Stimulated activated memory B cell treated with anti-CD40 and anti-IgM and Interleukin-4, amounts not matched to agents 10 μg/mL and 1 μg/mL and 100 μg/mL, for 72 hours (primary cell): ENCODE results near the gene ADAM10.
"Not testable (repeated sequence)": the region's sequence is repeated elsewhere in the genome, so short reads cannot be mapped to it uniquely, and the experiment has no call there.

Experiments used
- ATAC-seq: fragments of 150-1000 bp; cut with Tn5 transposase; 2 replicates; pipeline ENCODE4 v1.10.0; 2021
- H3K27ac Mint-ChIP-seq: one replicate; pipeline ENCODE4 v1.8.0; 2022; ENCODE audit warnings: mild to moderate bottlenecking, mixed read lengths
- H3K27me3 Mint-ChIP-seq: one replicate; pipeline ENCODE4 v1.8.0; 2022; ENCODE audit warnings: mixed read lengths
- H3K36me3 Mint-ChIP-seq: one replicate; pipeline ENCODE4 v1.8.0; 2022; ENCODE audit warnings: mixed read lengths
- H3K4me1 Mint-ChIP-seq: one replicate; pipeline ENCODE4 v1.8.0; 2022; ENCODE audit warnings: mixed read lengths
- H3K4me3 Mint-ChIP-seq: one replicate; pipeline ENCODE4 v1.8.0; 2022; ENCODE audit warnings: mild to moderate bottlenecking, moderate library complexity, mixed read lengths
- H3K9me3 Mint-ChIP-seq: one replicate; pipeline ENCODE4 v1.8.0; 2022; ENCODE audit warnings: mixed read lengths

The ADAM10 gene, protein sequence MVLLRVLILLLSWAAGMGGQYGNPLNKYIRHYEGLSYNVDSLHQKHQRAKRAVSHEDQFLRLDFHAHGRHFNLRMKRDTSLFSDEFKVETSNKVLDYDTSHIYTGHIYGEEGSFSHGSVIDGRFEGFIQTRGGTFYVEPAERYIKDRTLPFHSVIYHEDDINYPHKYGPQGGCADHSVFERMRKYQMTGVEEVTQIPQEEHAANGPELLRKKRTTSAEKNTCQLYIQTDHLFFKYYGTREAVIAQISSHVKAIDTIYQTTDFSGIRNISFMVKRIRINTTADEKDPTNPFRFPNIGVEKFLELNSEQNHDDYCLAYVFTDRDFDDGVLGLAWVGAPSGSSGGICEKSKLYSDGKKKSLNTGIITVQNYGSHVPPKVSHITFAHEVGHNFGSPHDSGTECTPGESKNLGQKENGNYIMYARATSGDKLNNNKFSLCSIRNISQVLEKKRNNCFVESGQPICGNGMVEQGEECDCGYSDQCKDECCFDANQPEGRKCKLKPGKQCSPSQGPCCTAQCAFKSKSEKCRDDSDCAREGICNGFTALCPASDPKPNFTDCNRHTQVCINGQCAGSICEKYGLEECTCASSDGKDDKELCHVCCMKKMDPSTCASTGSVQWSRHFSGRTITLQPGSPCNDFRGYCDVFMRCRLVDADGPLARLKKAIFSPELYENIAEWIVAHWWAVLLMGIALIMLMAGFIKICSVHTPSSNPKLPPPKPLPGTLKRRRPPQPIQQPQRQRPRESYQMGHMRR

GRCh38 chr15:58749532-58750337, at the start of gene ADAM10:
TSS of gene ADAM10 (minus strand) at chr15:58749707. CDS start at chr15:58749534, 173 bp downstream.
- no peaks in the 10 kb centered on the region for H3K36me3 Mint-ChIP-seq
- peak within 1 kb of the TSS; percentile 99 for H3K4me3 Mint-ChIP-seq
- H3K27ac Mint-ChIP-seq: peak within 1 kb of the TSS; percentile 88
- no peaks in the 10 kb centered on the region for H3K9me3 Mint-ChIP-seq
- no peaks in the 10 kb centered on the region for H3K27me3 Mint-ChIP-seq
- ATAC-seq: peak; percentile 98
- H3K4me1 Mint-ChIP-seq: peaks cover 33% of the 10 kb centered on the region

DNA sequence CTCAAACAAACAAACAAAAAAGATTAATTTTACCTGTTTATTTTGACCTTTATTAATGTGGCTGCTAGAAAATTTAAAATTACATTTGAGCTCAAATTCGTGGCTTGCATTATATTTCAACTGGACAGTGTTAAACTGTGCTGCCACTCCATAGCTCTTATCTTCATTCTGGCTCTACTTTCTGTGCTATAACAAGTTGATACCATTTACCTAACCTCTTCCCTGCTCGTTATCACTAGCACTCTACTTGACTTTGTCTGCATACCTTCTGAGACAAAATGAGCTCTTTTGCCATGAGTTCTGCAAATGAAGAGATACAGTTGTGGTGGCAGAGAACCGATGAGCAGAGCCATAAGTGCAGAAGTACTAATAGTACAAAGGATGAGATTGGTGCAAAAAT, 48.0 kb upstream of the ADAM10 start:
- ATAC-seq: no peak
- Mint-ChIP-seq H3K36me3 (peaks cover 21% of the 10 kb centered on the region), H3K27me3 (no peaks in the 10 kb centered on the region), H3K9me3 (peaks cover 11% of the 10 kb centered on the region), H3K4me3 (no peak overlapping the region), H3K4me1 (peaks cover 28% of the 10 kb centered on the region), H3K27ac (no peak overlapping the region)

- Mint-ChIP-seq H3K36me3 (peaks cover 29% of the 10 kb centered on the region), H3K4me1 (peaks cover 28% of the 10 kb centered on the region), H3K27ac (no peak overlapping the region), H3K9me3 (peaks cover 11% of the 10 kb centered on the region), H3K27me3 (no peaks in the 10 kb centered on the region), H3K4me3 (no peak overlapping the region)
- no peak for ATAC-seq
Measured at GRCh38 chr15:58795825-58796224, 46.3 kb upstream of the ADAM10 start.

GRCh38 chr15:58793862-58794261, 44.4 kb upstream of the ADAM10 start:
- Mint-ChIP-seq H3K36me3 (peaks cover 39% of the 10 kb centered on the region), H3K27me3 (no peaks in the 10 kb centered on the region), H3K9me3 (peaks cover 11% of the 10 kb centered on the region), H3K27ac (no peak overlapping the region), H3K4me1 (peaks cover 18% of the 10 kb centered on the region), H3K4me3 (no peak overlapping the region)
- no peak for ATAC-seq

DNA sequence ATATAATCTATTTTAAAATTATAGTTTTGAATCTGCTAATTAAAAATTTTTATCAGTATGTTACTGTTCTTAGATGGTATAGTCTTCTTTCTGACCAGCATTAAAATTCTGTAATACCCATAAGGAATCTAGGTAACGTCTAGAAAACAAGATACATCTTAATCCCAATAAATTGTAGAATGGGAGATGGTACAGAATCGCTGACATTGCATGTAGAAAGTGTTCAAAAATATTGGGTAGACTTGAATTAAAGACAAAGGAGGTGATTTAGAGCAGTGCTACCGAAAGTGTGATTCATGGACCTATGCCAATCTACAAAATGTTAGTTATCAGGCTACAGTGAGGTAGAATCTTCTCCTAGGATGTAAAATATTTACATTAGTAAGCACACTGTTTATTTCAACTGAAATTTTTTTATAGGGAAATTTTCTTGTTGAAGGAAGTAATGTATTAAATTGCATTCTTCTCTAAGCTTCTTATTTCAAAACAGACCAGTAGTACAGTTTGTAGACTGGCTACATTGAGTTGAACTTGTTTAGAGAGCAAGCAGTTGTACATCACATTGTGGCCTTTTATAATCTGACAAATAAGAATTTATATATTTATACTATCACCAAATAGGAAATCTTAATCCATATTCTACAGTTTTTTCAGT, 38.7 kb upstream of the ADAM10 start:
- Mint-ChIP-seq H3K27ac (no peak overlapping the region), H3K4me3 (no peak overlapping the region), H3K4me1 (no peaks in the 10 kb centered on the region), H3K9me3 (no peaks in the 10 kb centered on the region), H3K27me3 (no peaks in the 10 kb centered on the region), H3K36me3 (peaks cover 41% of the 10 kb centered on the region)
- ATAC-seq: no peak

DNA sequence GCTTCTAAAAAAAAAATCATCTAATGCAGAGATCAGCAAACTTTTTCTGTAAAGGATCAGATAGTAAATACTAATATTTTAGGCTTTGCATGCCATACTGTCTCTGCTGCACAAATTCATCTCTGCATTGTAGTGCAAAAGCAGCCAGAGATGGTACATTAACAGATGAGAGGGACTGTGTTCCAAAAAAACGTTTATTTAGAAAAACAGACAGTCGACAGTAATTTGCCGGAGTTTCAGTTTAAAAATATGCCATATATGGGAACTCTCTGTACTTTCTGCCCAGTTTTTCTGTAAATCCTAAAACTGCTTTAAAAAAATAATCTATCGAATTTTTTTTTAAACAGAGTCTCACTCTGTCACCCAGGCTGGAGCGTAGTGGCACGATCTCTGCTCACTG, 35.8 kb upstream of the ADAM10 start:
- no peak overlapping the region for H3K27ac Mint-ChIP-seq
- no peak for ATAC-seq
- no peaks in the 10 kb centered on the region for H3K27me3 Mint-ChIP-seq
- no peaks in the 10 kb centered on the region for H3K9me3 Mint-ChIP-seq
- no peak overlapping the region for H3K4me3 Mint-ChIP-seq
- H3K4me1 Mint-ChIP-seq: no peaks in the 10 kb centered on the region
- H3K36me3 Mint-ChIP-seq: peaks cover 21% of the 10 kb centered on the region

DNA sequence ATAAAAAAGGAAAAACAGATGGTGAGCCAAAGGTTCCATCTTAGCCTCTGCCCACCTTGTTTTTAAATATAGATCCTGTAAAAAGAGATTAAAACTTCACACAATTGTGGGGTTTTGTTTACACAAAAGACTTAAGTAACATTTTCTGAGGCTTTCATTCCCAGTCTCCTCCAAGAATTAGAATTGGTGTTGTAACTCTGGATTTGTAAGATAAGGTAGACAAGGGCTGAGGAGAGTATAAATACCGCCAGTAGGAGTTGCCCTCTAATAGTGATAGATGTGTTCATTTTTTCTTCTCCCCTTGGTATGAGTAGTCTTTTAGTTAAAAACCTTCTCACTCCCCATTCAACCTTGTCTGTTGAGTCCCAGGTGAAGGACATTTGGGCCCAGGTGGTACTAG, 30.0 kb upstream of the ADAM10 start:
- Mint-ChIP-seq H3K27ac (no peak overlapping the region), H3K27me3 (no peaks in the 10 kb centered on the region), H3K4me1 (no peaks in the 10 kb centered on the region), H3K36me3 (peaks cover 15% of the 10 kb centered on the region), H3K4me3 (no peak overlapping the region), H3K9me3 (no peaks in the 10 kb centered on the region)
- no peak for ATAC-seq

DNA sequence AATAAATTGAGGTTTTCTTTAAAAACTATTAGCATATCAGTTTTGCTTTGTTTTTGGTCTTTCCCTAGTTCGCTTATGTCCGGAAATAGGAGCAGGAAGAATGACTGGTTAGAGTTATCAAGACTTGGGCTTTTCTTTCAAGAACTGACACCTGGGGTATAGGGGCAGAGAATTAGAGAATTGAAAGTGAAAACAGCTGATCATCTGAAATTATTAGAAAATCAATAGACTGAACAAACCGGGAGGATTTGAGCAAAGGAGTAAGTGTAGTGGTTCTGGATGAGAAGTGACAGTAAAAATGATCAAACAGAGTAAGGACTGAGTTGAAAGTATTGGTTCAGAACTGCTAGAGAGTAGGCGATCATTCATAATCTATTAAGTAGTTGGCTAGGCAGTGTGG, 27.6 kb upstream of the ADAM10 start:
- Mint-ChIP-seq H3K4me3 (peak overlapping the region; percentile 47), H3K27ac (no peak overlapping the region), H3K27me3 (no peaks in the 10 kb centered on the region), H3K9me3 (no peaks in the 10 kb centered on the region), H3K36me3 (peaks cover 8% of the 10 kb centered on the region), H3K4me1 (no peaks in the 10 kb centered on the region)
- ATAC-seq: peak; percentile 53

- Mint-ChIP-seq H3K4me3 (no peak overlapping the region), H3K9me3 (no peaks in the 10 kb centered on the region), H3K27me3 (no peaks in the 10 kb centered on the region), H3K27ac (no peak overlapping the region), H3K4me1 (no peaks in the 10 kb centered on the region), H3K36me3 (peaks cover 8% of the 10 kb centered on the region)
- no peak for ATAC-seq
Measured at GRCh38 chr15:58775402-58775801, 25.9 kb upstream of the ADAM10 start.

- Mint-ChIP-seq H3K9me3 (no peaks in the 10 kb centered on the region), H3K27ac (no peak overlapping the region), H3K36me3 (no peaks in the 10 kb centered on the region), H3K27me3 (no peaks in the 10 kb centered on the region), H3K4me3 (peak overlapping the region; percentile 93), H3K4me1 (no peaks in the 10 kb centered on the region)
- no peak for ATAC-seq
Measured at GRCh38 chr15:58773024-58773423, 23.5 kb upstream of the ADAM10 start.

- Mint-ChIP-seq H3K27ac (peak overlapping the region; percentile 95), H3K9me3 (no peaks in the 10 kb centered on the region), H3K27me3 (no peaks in the 10 kb centered on the region), H3K4me3 (peak overlapping the region; percentile 93), H3K4me1 (no peaks in the 10 kb centered on the region), H3K36me3 (no peaks in the 10 kb centered on the region)
- peak; percentile 0 for ATAC-seq
Measured at GRCh38 chr15:58771621-58772250, 22.2 kb upstream of the ADAM10 start.

GRCh38 chr15:58770857-58771620, 21.5 kb upstream of the ADAM10 start, which contains the start of gene MINDY2:
TSS of gene MINDY2 (plus strand) at chr15:58771302. CDS start at chr15:58771396, 94 bp downstream.
- ATAC-seq: peak; percentile 99
- H3K27me3 Mint-ChIP-seq: no peaks in the 10 kb centered on the region
- no peaks in the 10 kb centered on the region for H3K4me1 Mint-ChIP-seq
- H3K27ac Mint-ChIP-seq: peak within 1 kb of the TSS; percentile 95
- no peaks in the 10 kb centered on the region for H3K9me3 Mint-ChIP-seq
- H3K4me3 Mint-ChIP-seq: peak within 1 kb of the TSS; percentile 93
- H3K36me3 Mint-ChIP-seq: no peaks in the 10 kb centered on the region

GRCh38 chr15:58770519-58770856, 21.0 kb upstream of the ADAM10 start:
- peak overlapping the region; percentile 93 for H3K4me3 Mint-ChIP-seq
- H3K27ac Mint-ChIP-seq: peak overlapping the region; percentile 95
- ATAC-seq: peak; percentile 56
- H3K9me3 Mint-ChIP-seq: no peaks in the 10 kb centered on the region
- H3K36me3 Mint-ChIP-seq: no peaks in the 10 kb centered on the region
- H3K4me1 Mint-ChIP-seq: no peaks in the 10 kb centered on the region
- no peaks in the 10 kb centered on the region for H3K27me3 Mint-ChIP-seq

- H3K27ac Mint-ChIP-seq, H3K4me3 Mint-ChIP-seq, H3K27me3 Mint-ChIP-seq, H3K36me3 Mint-ChIP-seq, H3K9me3 Mint-ChIP-seq, ATAC-seq, H3K4me1 Mint-ChIP-seq: not testable (repeated sequence)
Measured at GRCh38 chr15:58768601-58769004, 19.1 kb upstream of the ADAM10 start.
